Neural crest cell (in vitro differentiated cells): ENCODE results near the gene SRP68. TPM values are rescaled to one million over a fixed set of nuclear protein-coding genes. Genes with fewer than 3 reads are reported as not detected.

Source experiments
- DNase-seq: peaks from one replicate; pipeline ENCODE4 v3.0.0; 2021; ENCODE audit warnings: low read depth, mixed read lengths, low spot score
- H3K27ac Mint-ChIP-seq: one replicate; pipeline ENCODE4 v1.8.0; 2021; ENCODE audit warnings: mild to moderate bottlenecking, mixed read lengths; ENCODE audit not compliant: unreplicated experiment
- H3K27me3 Mint-ChIP-seq: 2 replicates; pipeline ENCODE4 v1.8.0; 2021; ENCODE audit warnings: low read depth, mild to moderate bottlenecking, mixed read lengths
- H3K36me3 Mint-ChIP-seq: 2 replicates; pipeline ENCODE4 v1.8.0; 2021; ENCODE audit warnings: low read depth, mild to moderate bottlenecking, mixed read lengths
- H3K4me1 Mint-ChIP-seq: 2 replicates; pipeline ENCODE4 v1.8.0; 2021; ENCODE audit warnings: mixed read lengths
- H3K4me3 Mint-ChIP-seq: one replicate; pipeline ENCODE4 v1.8.0; 2021; ENCODE audit warnings: mild to moderate bottlenecking, mixed read lengths
- H3K9me3 Mint-ChIP-seq: 2 replicates; pipeline ENCODE4 v1.8.0; 2021; ENCODE audit warnings: mixed read lengths
- total RNA-seq: library from RNA; stranded (reverse); gene quantifications from 2 replicates; pipeline ENCODE4 v1.2.1, GENCODE V29; 2021
- TF ChIP-seq, protein P1 (sequence below): fragments of 200-600 bp; sonication (generic); conservative IDR thresholded peaks from 2 replicates; pipeline ENCODE4 v1.5.0; 2021; ENCODE audit warnings: antibody characterized with exemption, mild to moderate bottlenecking

The SRP68 gene
- total RNA-seq, 1 donor from 2014 or later: 91.6 TPM

DNA sequence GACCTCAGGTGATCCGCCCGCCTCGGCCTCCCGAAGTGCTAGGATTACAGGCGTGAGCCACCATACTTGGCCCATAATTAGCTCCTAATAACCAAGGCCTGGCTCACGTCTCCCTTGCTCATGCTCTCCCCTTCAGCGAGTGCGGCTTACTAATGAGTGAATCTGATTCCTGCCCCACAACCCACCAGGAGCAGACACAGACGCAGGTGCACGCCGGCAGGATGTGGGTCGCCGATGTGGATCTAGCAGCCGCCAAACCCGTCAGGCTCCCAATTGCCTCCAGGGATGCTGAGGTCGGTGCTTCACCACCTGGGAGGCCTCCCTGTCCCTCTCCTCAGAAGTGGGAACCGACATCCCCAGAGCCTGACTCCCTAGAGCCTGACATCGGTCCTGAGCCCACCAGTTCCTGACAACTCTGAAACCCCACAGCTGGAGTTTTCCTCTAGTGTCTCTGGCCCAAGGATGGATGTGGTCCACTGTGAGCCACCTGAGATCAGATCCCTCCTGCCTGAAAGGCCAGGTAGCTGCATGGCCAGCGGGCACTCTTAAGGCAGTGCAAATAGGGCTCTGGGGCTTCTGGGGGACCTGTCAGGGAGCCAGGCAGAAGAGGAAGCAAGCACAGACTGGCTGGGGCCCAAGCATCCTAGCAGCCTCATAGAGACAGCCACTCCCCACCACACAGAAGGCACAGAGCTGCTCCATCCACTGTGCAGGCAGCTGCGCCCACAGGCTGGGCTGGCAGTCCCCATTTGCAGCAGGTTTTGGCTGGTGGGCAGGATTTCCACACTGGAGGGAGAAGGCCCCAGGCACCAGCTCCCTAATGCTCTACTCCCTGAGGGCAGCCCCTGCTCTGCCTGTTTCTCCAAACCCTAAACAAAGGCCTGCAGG is 20.5 kb upstream of the SRP68 start:
- Mint-ChIP-seq H3K9me3 (no peaks in the 10 kb centered on the region), H3K27me3 (no peaks in the 10 kb centered on the region), H3K27ac (no peak overlapping the region), H3K4me3 (no peak overlapping the region), H3K36me3 (peaks cover 7% of the 10 kb centered on the region), H3K4me1 (no peaks in the 10 kb centered on the region)
- no peak for DNase-seq
- TF ChIP-seq, protein P1, sequence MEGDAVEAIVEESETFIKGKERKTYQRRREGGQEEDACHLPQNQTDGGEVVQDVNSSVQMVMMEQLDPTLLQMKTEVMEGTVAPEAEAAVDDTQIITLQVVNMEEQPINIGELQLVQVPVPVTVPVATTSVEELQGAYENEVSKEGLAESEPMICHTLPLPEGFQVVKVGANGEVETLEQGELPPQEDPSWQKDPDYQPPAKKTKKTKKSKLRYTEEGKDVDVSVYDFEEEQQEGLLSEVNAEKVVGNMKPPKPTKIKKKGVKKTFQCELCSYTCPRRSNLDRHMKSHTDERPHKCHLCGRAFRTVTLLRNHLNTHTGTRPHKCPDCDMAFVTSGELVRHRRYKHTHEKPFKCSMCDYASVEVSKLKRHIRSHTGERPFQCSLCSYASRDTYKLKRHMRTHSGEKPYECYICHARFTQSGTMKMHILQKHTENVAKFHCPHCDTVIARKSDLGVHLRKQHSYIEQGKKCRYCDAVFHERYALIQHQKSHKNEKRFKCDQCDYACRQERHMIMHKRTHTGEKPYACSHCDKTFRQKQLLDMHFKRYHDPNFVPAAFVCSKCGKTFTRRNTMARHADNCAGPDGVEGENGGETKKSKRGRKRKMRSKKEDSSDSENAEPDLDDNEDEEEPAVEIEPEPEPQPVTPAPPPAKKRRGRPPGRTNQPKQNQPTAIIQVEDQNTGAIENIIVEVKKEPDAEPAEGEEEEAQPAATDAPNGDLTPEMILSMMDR: no peak

DNA sequence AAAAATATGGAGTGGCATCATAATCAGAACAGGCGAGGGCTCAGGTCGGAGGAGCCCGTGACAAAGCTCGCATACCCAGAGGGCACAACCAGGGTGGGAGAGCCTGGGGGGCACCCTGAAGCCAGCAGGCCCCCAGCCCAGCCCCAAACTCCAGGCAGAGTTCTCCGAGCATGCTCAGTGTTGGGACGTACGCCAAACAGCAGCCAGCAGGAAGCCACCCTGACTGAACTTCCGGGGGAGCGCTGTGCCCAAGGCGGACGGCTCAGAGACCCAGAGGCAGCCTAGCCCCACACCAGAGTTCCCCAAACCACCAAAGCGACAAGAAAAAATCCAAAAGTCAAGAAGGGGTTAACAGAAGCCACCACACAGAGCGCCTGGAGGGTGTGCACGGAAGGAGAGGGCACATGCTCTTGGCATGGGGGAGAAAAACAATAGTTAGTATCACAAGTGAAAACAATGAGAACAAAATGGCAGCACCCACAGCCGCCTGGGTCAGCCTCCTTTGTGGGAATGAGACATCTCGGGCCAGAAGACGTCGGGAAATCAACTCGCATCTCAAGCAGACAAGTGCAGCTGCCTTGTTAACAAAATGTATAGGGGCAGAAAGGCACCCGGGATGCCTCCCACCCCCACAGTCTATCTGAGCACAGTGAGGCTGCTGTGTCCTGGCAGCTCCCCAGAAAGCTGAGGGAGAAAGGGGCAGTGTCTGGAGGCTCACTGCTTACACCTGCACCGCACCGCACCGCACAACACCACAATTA is 19.4 kb upstream of the SRP68 start:
- TF ChIP-seq, protein P1: no peak
- H3K27ac Mint-ChIP-seq: no peak overlapping the region
- DNase-seq: no peak
- no peak overlapping the region for H3K4me3 Mint-ChIP-seq
- peaks cover 7% of the 10 kb centered on the region for H3K36me3 Mint-ChIP-seq
- H3K27me3 Mint-ChIP-seq: no peaks in the 10 kb centered on the region
- no peaks in the 10 kb centered on the region for H3K9me3 Mint-ChIP-seq
- H3K4me1 Mint-ChIP-seq: no peaks in the 10 kb centered on the region

DNA sequence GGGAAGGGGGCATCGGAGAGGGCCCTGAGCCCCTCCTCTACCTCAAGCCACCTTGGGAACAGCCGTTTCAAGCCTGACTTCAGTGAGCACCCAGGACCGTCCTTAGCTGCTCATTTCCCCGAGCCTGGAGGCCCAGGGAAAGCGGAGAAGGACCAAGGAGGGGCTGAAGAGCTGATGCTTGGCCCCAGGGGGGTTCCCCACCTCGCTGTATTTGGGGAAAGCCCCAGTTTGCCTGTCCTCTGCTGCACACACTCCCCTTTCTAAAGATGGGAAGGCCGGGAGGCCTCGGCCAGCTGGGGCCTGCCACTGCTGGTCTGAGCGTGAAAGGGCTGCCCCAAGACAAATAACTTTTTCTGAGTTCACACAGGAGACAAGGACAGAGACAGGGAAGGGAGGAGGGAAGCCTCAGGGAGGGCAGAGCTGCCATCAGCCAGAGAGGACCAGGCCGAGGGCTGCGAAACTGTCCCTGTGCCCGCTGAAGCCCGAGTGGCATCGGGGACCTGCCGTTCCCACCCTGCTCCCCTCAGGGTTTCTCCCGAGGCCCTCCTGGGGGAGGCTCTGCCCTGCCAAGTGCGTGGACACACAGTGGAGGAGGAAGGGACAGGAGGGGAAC is 18.3 kb upstream of the SRP68 start:
- no peaks in the 10 kb centered on the region for H3K9me3 Mint-ChIP-seq
- no peak overlapping the region for H3K4me3 Mint-ChIP-seq
- no peak overlapping the region for H3K27ac Mint-ChIP-seq

DNA sequence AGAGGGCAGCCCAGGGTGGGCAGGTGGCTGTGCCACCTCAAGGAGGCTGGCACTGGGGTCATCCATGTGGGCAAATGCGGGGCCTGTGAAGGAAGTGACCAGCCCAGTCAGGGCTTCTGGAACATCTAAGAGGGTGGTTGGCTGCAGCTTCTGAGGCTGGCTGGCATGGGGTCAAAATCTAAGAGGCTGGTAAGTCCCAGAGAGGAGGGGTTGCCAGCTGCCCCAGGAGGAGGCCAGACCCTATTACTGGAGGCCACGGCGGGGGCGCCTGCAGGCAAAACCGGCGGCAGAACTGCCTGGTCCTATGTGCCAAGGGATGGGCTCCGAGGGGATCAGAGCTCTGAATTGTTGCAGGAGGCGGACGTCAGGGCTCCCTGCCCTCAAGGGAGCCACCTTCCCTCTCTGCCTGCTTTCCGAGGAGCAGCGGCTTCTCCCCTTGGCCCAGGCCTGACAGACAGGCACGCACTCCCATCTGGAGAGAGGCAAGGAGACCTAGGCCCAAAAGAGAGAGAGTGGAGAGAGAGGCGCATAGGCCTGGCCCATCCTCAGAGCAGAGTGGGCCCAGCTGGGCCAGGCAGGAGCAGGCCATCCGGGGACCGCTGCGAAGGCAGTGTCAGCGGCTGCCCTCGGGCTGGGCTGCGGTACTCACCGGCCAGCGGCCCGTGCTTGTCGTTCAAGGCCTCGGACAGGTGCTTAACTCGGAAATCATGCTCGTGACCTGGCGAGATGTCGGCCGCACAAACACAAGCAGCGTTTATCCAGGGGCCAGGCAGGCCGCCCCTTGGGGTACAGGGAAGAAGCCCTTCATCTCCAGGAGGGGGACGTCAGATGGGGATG is 17.6 kb upstream of the SRP68 start:
- no peak overlapping the region for H3K4me3 Mint-ChIP-seq
- no peak for DNase-seq
- no peaks in the 10 kb centered on the region for H3K27me3 Mint-ChIP-seq
- peaks cover 2% of the 10 kb centered on the region for H3K36me3 Mint-ChIP-seq
- TF ChIP-seq, protein P1: no peak
- H3K27ac Mint-ChIP-seq: no peak overlapping the region
- H3K9me3 Mint-ChIP-seq: no peaks in the 10 kb centered on the region
- H3K4me1 Mint-ChIP-seq: no peaks in the 10 kb centered on the region

More for the DNA sequence above, 18.3 kb upstream of the SRP68 start:
- H3K4me1 Mint-ChIP-seq: no peaks in the 10 kb centered on the region
- H3K27me3 Mint-ChIP-seq: no peaks in the 10 kb centered on the region
- H3K36me3 Mint-ChIP-seq: peaks cover 3% of the 10 kb centered on the region
- DNase-seq: no peak
- TF ChIP-seq, protein P1: no peak
